Retina (tissue), 1 donor: Measurements from ENCODE around the gene ZMYND8.
"Not testable (repeated sequence)": the region's sequence is repeated elsewhere in the genome, so short reads cannot be mapped to it uniquely, and the experiment has no call there.

ENCODE experiments used
- DNase-seq: peaks from one replicate; pipeline ENCODE4 v3.0.0-alpha.2; 2016

The ZMYND8 gene

DNA sequence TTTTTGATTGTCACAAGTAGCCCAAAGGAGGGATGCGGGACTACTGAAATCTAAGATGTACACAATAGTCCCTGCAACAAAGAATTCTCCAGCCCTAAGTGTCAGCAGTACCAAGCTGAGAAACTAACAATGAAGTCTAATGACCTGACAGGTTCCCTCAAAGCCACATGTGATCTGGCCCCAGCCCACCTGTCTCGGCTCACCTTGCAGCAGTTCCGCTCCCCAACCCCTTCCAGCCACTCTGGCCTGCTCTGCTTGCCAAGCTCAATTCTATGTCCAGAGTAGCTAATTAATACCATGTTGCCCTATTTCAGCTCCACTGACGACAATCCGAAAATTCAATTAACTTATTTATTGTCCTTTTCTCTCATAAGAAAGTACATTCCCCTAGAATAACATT lies 72.1 kb downstream of the ZMYND8 start:
- DNase-seq: no peak

DNA sequence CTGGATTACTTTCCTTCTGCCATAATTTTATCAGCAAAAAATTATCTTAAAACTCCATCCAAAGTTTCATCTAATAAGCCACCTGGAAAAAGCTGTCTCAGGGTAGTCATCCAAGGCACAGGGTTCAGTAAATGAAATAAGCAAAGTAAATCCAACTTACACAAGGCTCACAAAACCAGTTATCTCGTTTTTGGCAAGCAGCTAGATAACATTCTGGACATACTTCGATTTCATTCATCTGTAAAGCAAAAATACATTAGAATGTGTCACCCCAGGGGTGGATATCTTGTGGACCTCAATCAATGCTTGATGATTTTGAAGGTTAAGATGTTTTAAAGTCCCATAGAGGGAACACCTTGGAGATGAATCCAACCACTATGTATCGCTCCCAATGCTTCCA lies 73.1 kb downstream of the ZMYND8 start:
- DNase-seq: no peak

DNA sequence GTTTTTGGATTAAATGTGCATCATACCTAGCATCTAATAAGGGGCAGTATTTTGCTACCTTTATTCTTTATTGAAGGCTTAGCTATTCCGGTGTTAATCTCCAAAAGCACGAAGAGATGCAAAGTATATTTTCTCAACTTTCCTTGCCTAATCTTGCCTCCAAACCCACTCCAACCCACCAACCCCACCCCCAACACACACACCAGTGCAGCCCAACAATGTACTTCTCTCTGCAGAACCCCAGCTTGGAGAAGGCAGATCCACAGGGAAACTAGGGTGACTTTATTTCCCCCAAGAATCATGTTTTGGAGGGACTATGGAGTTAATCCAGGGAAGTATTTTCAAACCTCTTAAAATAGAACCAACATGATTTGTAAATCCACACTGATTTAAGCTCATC lies 73.6 kb downstream of the ZMYND8 start:
- no peak for DNase-seq

DNA sequence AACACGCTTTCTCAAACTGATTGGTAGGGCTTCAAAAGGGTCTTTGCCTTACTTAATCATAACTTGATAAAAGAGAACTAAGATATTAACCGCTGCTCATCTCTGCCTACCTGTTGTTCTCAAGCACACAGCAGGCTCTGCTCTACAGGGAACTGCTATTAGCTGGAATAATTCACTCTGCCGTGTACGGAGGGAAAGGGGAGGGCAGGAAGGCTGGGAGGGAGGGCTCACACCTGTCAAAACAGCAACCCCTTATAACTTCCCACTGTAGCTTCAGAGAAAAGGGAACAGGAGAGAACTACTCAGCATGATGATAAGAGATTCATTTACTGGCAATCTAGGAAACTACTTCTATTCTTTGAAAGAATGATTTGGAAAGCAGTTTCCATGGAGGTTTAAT lies 75.1 kb downstream of the ZMYND8 start:
- DNase-seq: no peak

DNA sequence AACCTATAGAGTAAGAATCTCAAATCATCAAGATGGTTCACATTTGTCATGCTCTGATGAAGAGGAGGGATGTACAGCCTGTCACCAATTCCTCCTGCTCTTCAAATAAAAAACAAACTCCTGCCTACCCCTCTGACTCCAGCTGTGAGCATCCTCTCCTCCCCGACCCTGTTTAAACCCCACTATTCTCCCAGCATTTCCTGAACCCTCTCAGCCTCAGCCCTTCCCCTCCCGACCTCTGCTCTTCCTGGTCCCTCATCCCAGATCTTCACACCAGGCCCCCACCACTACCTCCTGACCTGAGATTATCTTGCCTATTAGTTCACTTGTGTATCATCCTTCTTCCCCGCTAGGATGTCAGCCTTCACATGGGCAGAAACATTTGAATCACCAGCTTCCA lies 75.8 kb downstream of the ZMYND8 start:
- no peak for DNase-seq

DNA sequence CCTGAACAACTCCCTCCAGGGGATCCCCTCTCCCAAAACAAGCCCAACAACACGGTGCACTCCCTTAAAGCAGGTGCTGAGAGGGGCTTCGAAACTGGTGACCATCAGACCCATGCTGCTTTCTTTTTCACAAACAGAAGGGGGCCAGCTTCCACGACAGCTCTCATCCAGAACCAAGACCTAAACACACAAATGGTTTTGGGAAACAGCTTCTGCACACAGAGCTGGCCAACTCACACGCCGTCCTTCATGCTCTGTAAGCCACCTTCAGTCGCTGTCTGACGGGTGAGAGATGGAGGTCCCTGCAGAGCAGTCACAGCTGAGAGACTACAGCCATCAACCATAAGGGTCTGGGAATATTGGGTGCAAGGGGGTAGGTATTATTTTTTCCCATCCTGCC lies 76.3 kb downstream of the ZMYND8 start:
- no peak for DNase-seq

DNA sequence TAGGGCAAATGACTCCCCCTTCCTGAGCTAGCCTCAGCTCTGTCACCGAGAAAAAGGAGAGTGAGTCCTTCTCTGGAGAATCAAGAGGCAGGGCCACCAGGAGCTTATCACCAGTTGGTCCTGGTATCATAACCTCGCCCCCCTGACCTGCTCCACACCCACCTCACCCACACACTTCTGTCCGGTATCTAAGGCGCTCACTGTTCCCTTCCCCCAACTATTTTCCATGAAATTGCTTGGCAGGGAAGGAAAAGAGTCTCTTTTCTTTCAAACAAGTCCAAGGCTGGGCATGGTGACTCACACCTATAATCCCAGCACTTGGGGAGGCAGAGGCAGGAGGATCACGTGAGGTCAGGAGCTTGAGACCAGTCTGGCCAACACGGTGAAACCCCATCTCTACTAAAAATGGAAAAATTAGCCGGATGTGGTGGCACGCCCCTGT lies 77.6 kb downstream of the ZMYND8 start:
- no peak for DNase-seq

DNA sequence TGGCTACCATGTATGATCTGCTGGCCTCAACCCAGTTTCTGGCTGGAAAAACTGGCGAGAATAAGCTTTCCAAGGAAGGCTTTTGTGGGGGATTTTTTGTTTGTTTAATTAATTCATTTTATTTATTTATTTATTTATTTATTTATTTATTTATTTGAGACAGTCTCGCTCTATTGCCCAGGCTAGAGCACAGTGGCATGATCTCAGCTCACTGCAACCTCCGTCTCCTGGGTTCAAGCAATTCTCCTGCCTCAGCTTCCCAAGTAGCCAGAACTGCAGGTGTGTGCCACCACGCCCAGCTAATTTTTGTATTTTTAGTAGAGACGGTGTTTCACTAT lies 79.0 kb downstream of the ZMYND8 start:
- DNase-seq: not testable (repeated sequence)

DNA sequence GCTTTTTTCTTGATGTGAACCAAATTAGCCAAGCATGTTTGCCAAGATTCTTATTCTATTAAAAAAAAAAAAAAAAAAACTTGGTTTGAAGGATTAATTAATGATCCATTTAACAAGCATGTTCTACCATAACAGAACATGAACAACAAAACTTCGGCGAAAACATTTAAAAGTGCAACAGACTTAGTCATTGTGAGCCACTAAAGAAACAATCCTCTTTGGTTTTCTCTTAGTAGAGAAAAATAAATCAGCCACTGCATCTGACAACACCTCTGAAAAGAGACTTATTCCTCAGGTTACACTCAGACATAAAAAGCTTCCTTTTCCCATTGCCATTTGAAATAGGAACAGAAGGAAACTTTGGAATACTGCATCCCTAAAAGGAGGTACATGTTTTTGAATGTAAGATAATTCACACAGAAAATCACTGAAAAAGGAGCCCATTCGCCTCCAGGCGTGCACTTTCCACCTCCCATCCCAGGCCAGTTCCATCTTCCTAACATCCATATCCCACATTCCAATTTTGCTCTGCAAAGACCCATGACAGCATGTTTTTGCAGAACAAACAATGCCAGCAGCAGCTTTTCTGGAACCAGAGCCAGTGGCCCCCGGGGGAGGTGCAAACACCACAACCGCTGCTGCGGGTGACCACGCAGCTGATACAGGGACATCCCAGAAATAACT lies 79.5 kb downstream of the ZMYND8 start:
- no peak for DNase-seq

DNA sequence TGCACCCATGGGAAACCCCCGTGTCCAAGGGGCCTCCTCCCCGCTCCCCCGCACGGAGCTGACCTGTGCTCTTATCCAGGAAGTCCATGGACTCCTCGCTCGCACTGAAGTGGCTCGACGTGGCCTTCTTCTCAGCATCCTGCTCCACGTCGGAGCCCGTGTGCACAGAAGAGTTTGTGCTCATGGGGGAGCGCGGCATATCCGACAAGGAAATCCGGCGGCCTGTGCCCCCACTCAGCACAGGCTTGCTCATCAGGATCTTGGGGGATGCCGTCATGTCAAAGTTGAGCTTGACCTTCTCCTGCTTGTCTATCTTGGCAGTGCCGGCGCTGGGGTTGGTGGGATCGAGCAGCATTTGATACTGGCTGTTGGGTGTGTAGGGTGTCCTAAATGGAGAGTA lies 80.2 kb downstream of the ZMYND8 start:
- no peak for DNase-seq

DNA sequence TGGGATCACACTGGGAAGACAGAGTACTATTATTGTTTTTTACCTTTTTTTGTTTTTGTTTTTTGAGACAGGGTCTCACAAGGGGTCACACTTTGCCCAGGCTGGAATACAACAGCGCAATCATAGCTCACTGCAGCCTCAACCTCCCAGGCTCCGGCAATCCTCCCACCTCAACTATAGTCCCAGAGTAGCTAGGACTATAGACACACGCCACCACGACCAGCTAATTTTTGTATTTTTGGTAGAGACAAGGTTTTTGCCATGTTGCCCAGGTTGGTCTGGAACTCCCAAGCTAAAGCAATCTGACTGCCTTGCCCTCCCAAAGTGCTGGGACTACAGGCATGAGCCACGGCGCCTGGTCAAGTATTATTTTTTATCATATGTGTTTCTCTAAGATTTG lies 81.0 kb downstream of the ZMYND8 start:
- no peak for DNase-seq

DNA sequence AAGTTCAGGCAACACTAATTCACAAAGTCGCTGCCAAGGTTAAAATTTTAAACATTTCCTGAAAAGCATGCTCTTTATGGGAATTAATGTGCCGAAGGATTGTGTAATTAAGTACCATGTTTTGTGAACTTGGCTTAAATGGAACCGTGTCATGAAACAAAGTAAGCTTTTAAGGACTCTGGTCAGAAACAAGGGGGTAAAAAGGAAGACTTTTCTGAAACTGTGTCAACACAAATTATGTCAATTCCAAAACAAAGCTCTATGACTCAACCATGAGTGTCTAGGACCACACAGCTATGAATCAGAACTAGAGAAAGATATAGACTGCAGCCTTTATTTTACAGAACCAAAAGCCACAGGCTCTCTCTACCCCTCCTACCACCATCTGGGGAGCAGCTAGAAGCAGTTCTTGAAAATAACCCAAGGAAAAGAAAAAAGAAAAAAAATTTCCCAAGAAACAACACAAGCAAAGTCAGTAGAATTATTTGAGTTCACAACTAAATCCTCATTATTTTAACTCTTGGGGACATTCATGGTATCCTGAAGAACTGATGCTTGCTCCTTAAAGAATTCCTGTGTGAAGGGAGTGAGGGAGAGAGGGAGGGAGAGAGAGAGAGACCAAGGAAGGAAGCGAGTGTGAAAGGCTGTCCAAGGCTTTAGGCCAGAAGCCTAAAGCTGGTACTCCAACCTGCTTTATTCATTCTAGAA lies 81.9 kb downstream of the ZMYND8 start:
- no peak for DNase-seq

DNA sequence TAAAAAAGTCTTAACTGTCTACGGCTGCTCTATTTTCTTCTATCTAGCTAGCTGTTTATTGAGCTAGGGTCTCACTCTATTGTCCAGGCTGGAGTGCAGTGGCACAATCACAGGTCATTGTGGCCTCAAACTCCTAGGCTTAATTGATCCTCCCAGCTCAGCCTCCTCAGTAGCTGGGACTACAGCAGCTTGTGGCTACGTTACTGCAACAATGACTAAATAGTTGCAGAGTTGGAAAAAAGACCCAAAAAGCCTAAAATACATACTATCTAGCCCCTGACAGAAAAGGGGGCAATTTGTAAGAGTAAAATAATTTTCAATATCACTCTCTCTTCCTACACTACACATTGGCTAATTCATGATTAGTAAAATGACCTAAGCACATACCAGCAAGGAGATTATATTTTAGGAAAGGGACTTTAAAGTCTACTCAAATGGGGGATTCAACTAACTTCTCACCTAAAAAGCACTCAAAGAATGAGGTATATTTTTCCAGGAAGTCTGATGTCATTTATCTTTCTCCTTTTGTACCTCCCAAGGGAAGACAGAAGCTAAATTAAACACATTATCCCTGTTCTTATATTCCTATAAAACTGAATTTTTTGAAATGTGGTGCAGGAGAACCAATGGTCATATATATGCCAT lies 82.8 kb downstream of the ZMYND8 start:
- DNase-seq: no peak

DNA sequence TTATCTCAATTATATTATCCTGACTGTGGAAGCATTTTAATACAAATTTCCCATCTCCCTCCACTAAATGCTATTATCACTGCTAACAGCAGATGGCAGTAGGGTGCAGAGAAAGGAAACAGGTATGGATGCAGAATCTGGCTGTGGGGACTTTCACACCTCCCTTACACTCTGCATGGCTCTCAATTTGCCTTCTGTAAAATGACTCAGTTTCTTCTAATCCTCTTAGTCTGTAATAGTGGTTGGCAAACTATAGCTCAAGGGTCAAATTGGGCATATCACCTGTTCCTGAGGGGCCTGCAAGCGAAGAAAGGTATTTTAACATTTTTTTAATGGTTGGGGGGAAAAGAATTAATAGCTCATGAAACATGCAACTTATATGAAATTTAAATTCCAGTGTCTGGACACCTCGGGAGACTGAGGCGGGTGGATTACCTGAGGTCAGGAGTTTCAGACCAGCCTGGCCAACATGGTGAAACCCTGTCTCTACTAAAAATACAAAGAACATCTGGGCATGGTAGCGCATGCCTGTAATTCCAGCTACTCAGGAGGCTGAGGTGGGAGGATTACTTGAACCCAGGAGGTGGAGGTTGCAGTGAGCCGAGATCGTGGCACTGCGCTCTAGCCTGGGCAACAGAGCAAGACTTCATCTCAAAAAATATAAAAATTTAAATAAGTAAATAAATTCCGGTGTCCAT lies 83.5 kb downstream of the ZMYND8 start:
- DNase-seq: peak; percentile 47

DNA sequence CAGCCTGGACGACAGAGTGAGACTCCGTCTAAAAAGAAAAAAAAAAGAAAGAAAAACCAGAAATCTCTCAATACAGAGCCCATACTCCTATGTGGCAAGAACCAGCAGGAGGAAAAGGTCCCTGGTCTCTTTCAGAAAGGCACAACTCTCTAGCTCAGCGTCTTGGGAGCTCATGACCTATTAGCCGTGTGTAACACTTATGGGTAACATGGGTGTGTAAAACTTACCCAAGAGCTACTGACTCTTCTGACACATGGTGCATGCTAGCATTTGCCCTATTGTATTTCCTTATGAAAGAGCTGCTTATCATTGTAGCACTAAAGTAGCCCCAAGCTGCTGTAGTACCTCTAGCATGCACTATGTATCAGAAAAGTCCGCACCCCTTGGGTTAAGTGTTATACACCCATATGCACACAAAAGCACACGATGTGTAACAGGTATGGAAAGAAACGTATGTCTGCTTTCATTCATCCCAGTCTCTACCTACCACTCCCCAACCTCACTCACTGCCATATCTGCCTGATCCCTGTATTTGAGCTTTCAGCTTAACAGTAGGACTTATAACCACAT lies 85.4 kb downstream of the ZMYND8 start:
- no peak for DNase-seq

DNA sequence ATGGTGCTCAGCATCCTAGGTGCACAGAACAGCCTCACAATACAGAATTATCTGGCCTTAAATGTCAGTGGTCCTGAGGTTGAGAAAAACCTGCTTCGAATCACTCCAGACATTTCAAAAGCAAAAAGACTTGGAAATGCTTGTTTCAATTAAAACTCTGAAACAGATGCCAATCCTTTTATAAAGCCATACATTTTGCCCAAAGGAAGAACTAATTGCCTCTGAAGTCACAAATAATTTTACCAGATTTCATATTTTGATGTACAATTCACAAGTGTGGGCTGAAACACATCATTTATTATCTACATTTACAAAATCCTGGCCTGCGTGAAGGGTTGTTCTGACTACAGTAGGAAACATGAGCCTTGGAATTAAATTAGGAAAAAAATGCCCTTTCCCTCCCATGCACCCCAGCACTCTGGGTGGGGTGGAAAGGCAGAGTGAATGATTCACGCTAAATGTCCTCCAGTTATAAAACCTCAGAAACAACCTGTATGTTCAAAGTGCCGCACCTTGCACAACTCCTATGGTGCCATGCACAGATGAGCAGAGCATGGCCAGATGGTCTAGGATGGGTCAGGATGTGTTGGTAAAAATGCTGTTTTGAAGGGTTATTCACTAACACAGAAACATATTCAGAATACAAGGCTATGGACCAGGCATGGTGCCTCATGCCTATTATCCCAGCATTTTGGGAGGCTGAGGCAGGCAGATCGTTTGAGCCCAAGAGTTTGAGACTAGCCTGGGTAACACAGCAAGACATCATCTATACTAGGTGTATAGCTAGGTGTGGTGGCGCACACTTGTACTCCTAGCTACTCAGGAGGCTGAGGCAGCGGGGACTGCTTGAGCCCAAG lies 87.0 kb downstream of the ZMYND8 start:
- no peak for DNase-seq

DNA sequence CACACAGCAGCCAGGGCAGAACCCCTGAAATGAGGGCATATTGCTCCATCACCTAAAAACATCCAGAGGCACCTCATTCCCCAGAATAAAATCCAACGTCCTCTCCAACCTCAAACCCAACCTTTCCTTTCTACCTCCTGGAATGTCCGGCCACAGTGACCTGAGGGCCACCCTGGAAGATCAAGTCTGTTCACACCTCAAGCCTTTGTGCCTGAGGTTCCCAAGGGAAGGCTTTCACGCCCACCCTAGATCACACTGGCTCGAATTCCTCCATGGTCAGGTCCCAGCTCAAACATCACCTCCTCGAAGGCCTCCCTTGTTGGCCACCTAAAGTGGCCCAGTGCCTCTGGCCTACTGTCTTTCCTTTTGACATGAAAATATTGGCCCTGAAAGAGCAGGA lies 88.9 kb downstream of the ZMYND8 start:
- no peak for DNase-seq

DNA sequence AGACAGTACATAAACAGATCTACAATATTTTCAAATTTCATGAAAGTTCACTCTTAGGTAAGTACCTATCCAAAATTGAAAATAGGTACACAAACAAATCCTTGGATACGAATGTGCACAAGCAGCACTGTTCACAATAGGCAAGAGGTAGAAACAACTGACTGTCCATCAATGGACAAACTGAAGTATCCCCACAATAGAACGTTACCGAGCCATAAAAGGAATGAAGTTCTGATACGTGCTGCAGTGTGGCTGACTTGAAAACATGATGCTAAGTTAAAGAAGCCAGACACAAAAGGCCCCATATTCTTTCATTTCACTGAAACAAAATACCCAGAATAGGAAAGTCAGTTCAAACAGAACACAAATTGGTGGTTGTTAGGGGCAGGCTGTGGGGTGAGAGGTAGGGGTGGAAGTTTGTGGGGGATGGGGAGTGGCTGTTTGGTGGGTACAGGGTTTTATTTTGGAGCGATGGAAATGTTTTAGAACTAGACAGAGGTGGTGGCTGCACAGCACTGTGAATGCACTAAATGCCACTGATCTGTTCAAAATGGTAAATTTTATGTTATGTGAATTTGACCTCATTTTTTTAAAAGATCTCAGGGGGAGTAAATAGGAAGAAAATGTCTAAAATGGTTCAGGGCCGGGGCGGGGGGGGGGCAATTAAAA lies 89.5 kb downstream of the ZMYND8 start:
- DNase-seq: no peak

DNA sequence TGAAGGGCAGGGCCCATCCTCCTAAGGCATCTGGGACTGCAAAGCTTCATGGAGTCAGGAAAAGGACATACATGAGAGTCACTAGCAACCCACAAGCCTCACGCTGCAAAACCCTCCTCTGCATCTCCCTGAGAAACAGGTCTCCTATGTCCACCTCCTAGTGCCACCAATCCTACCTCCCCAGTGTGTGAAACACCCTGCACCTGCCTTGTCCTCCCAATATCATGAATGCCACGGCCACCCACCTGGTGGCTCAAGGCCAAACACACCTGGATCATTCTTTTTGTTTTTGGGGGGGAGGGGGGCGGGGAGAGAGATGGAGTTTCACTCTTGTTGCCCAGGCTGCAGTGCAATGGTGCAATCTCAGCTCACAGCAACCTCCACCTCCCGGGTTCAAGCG lies 90.5 kb downstream of the ZMYND8 start:
- DNase-seq: no peak

DNA sequence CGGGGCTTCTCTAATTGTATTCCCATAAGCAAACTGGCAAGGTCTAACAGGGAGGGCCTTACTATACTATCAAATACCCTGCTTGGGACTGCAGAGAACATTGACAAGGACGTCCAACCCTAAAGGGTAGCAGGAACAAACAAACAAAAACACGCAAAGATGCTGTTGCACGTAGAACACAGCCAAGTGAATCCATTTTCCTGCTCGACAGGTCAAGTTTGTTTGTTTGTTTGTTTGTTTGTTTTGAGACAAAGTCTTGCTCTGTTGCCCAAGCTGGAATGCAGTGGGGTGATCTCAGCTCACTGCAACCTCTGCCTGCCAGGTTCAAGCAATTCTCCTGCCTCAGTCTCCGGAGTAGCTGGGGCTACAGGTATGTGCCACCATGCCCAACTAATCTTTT lies 91.3 kb downstream of the ZMYND8 start:
- DNase-seq: no peak

DNA sequence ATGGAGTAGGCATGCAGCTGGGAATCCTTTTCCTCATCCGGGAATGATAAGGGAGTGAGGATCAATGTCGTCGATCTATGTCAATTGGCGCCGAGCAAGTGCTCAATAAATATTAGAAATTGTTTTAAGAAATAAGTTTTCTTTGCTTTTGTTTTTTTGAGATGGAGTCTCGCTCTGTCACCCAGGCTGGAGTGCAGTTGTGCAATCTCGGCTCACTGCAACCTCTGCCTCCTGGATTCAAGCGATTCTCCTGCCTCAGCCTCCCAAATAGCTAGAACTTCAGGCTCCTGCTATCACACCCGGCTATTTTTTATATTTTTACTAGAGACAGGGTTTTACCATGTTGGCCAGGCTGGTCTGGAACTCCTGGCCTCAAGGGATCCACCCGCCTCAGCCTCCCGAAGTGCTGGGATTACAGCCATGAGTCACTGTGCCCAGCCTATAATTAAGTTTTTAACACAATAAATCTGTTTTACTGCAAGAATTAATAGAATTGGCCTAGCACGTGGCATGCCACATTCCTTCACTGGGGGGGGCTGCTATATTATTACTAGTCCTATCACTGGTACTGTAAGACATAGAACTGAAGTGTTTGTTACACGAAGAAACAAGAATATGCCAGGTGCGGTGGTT lies 92.2 kb downstream of the ZMYND8 start:
- not testable (repeated sequence) for DNase-seq
